A673 (cell line): ENCODE data around the gene EXOC4. TPM values are rescaled to one million over a fixed set of nuclear protein-coding genes. Genes with fewer than 3 reads are reported as not detected.

Experiments
- BruUV-seq: library from RNA; stranded (reverse); fragments of 400-500 nt; replicated peaks from 2 replicates; lab custom pipeline; 2021; lab: Mats Ljungman, UMichigan
- CTCF ChIA-PET: fragments of 300-600 bp; sonication (Branson Sonifier 250); formaldehyde crosslinking; loops from one replicate; lab custom pipeline; 2022; ENCODE audit warnings: antibody characterized with exemption; lab: Charles Lee
- POLR2A ChIA-PET: fragments of 300-600 bp; sonication (Branson Sonifier 250); formaldehyde crosslinking; loops from one replicate; lab custom pipeline; 2022; ENCODE audit warnings: antibody characterized with exemption; ENCODE audit not compliant: low non-redundant PET; lab: Charles Lee
- DNase-seq: peaks from one replicate; pipeline ENCODE4 v3.0.0-alpha.2; 2015; ENCODE audit warnings: low spot score
- H3K27ac ChIP-seq: fragments of 200-600 bp; sonication (generic); 2 replicates; pipeline ENCODE4 v1.5.1; 2016; ENCODE audit warnings: mixed run types, low read depth, mild to moderate bottlenecking, mixed read lengths, antibody characterized with exemption, low read length; ENCODE audit not compliant: poor library complexity, severe bottlenecking
- H3K27me3 ChIP-seq: fragments of 200-600 bp; sonication (generic); replicated peaks from 2 replicates; pipeline ENCODE4 v1.6.1; 2017; ENCODE audit warnings: mixed run types, low read depth, mild to moderate bottlenecking, mixed read lengths, antibody characterized with exemption, low read length; ENCODE audit not compliant: insufficient read depth, poor library complexity
- H3K36me3 ChIP-seq: fragments of 200-600 bp; sonication (generic); 2 replicates; pipeline ENCODE4 v1.6.1; 2016; ENCODE audit warnings: mixed run types, mild to moderate bottlenecking, mixed read lengths, antibody characterized with exemption, low read length; ENCODE audit not compliant: insufficient read depth, poor library complexity, severe bottlenecking
- H3K4me1 ChIP-seq: fragments of 200-600 bp; sonication (generic); 2 replicates; pipeline ENCODE4 v1.6.1; 2017; ENCODE audit warnings: mixed run types, mild to moderate bottlenecking, mixed read lengths, antibody characterized with exemption, low read length; ENCODE audit not compliant: insufficient read depth, poor library complexity, severe bottlenecking
- H3K4me3 ChIP-seq: fragments of 200-600 bp; sonication (generic); 2 replicates; pipeline ENCODE4 v1.5.1; 2016; ENCODE audit warnings: low read depth, mixed run types, mild to moderate bottlenecking, mixed read lengths, low read length; ENCODE audit not compliant: poor library complexity, severe bottlenecking
- H3K9me3 ChIP-seq: fragments of 200-600 bp; sonication (generic); 2 replicates; pipeline ENCODE4 v1.6.1; 2016; ENCODE audit warnings: mixed run types, low read depth, mild to moderate bottlenecking, mixed read lengths, antibody characterized with exemption, low read length; ENCODE audit not compliant: poor library complexity, severe bottlenecking
- CTCF ChIP-seq: fragments of 300-800, 200-600 bp; sonication (generic); conservative IDR thresholded peaks from 2 replicates; pipeline ENCODE4 v1.5.1; 2017; ENCODE audit warnings: low read depth, mild to moderate bottlenecking, antibody characterized with exemption, low read length, moderate library complexity, mixed read lengths
- EZH2 ChIP-seq: fragments of 200-600 bp; sonication (generic); IDR thresholded peaks from 2 replicates; pipeline ENCODE4 v1.6.1; 2017; ENCODE audit warnings: borderline replicate concordance, low read depth, mild to moderate bottlenecking, mixed read lengths, antibody characterized with exemption, low read length; ENCODE audit not compliant: poor library complexity, severe bottlenecking
- intact Hi-C: fragments of 100-400 bp; cut with micrococcal nuclease; formaldehyde crosslinking; loops from one replicate; pipeline ENCODE4 v1.10.0; 2022; ENCODE audit not compliant: unreplicated experiment
- total RNA-seq: library from RNA; stranded (reverse); gene quantifications from 2 replicates; pipeline ENCODE4 v1.2.3, GENCODE V29; 2021

The EXOC4 gene
- total RNA-seq, 1 experiment from 2014 or later = 66.1 TPM

- DNase-seq = peak; percentile 56
- no TSS peak for BruUV-seq
- ChIA-PET POLR2A (no interaction called here), CTCF (no interaction called here)
- H3K36me3 ChIP-seq = no peaks in the 10 kb centered on the region
- H3K27me3 ChIP-seq = no peaks in the 10 kb centered on the region
- intact Hi-C loops = no loop called here
- peaks cover 27% of the 10 kb centered on the region for H3K4me1 ChIP-seq
- H3K4me3 ChIP-seq = no peak overlapping the region
- no peaks in the 10 kb centered on the region for H3K9me3 ChIP-seq
- no peak overlapping the region for H3K27ac ChIP-seq
- TF ChIP-seq CTCF (no peak), EZH2 (no peak)
Observed at GRCh38 chr7:133481676-133482075, 228.8 kb downstream of the EXOC4 start.

- H3K27ac ChIP-seq = no peak overlapping the region
- TF ChIP-seq CTCF = no peak
- TF ChIP-seq EZH2 = no peak
- no peak overlapping the region for H3K4me3 ChIP-seq
- H3K36me3 ChIP-seq = no peaks in the 10 kb centered on the region
- peaks cover 27% of the 10 kb centered on the region for H3K4me1 ChIP-seq
- H3K9me3 ChIP-seq = no peaks in the 10 kb centered on the region
- H3K27me3 ChIP-seq = no peaks in the 10 kb centered on the region
- BruUV-seq = no TSS peak
- intact Hi-C loops = no loop called here
- no peak for DNase-seq
- ChIA-PET POLR2A (no interaction called here), CTCF (no interaction called here)
Observed at GRCh38 chr7:133482599-133482998, 229.7 kb downstream of the EXOC4 start.

- ChIA-PET POLR2A (no interaction called here), CTCF (no interaction called here)
- no TSS peak for BruUV-seq
- Histone ChIP-seq H3K4me1 (peaks cover 16% of the 10 kb centered on the region), H3K27me3 (no peaks in the 10 kb centered on the region), H3K36me3 (no peaks in the 10 kb centered on the region), H3K9me3 (no peaks in the 10 kb centered on the region), H3K27ac (no peak overlapping the region), H3K4me3 (no peak overlapping the region)
- intact Hi-C loops = no loop called here
- TF ChIP-seq EZH2 (no peak), CTCF (no peak)
- peak; percentile 88 for DNase-seq
Observed at GRCh38 chr7:133484086-133484485, 231.2 kb downstream of the EXOC4 start.
